ENCODE results near the gene POP7. TPM values are rescaled to one million over a fixed set of nuclear protein-coding genes. Genes with fewer than 3 reads are reported as not detected.

Gene POP7
- total RNA-seq, 1 donor from 2014 or later: 77.3 TPM

GRCh38 chr7:100735730-100736129, 29.8 kb downstream of the POP7 start:
- no peaks in the 10 kb centered on the region for H3K36me3 Mint-ChIP-seq (ENCODE audit: low read depth)
- no peak overlapping the region for H3K27ac Mint-ChIP-seq
- no peak for DNase-seq
- intact Hi-C loops (cut with micrococcal nuclease): no loop called here
- H3K4me1 Mint-ChIP-seq: peaks cover 2% of the 10 kb centered on the region
- H3K27me3 Mint-ChIP-seq: peaks cover 5% of the 10 kb centered on the region
- H3K9me3 Mint-ChIP-seq: no peaks in the 10 kb centered on the region
- H3K4me3 Mint-ChIP-seq: no peak overlapping the region

DNA sequence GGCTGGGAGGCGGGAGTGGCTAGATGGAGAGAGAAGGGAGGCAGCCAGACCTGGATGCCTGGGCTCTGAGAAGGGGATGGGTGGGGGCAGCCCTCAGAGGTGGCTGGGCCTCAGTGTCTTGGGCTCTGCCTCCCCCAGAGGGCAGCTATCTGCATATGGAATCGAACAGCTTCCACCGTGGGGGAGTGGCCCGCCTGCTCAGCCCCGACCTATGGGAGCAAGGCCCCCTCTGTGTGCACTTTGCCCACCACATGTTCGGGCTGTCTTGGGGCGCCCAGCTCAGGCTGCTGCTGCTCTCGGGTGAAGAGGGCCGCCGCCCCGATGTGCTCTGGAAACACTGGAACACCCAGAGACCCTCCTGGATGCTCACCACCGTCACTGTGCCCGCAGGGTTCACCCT, 30.8 kb downstream of the POP7 start:
- Mint-ChIP-seq H3K27me3 (peaks cover 5% of the 10 kb centered on the region), H3K27ac (no peak overlapping the region), H3K4me3 (no peak overlapping the region), H3K9me3 (no peaks in the 10 kb centered on the region), H3K36me3 (ENCODE audit: low read depth) (no peaks in the 10 kb centered on the region), H3K4me1 (peaks cover 2% of the 10 kb centered on the region)
- DNase-seq: no peak
- intact Hi-C loops (cut with micrococcal nuclease): no loop called here

- Mint-ChIP-seq H3K36me3 (ENCODE audit: low read depth) (no peaks in the 10 kb centered on the region), H3K27me3 (peaks cover 5% of the 10 kb centered on the region), H3K27ac (no peak overlapping the region), H3K4me3 (no peak overlapping the region), H3K9me3 (no peaks in the 10 kb centered on the region), H3K4me1 (peaks cover 1% of the 10 kb centered on the region)
- DNase-seq: no peak
- intact Hi-C loops (cut with micrococcal nuclease): no loop called here
Measured at GRCh38 chr7:100739934-100740333, 34.0 kb downstream of the POP7 start.

DNA sequence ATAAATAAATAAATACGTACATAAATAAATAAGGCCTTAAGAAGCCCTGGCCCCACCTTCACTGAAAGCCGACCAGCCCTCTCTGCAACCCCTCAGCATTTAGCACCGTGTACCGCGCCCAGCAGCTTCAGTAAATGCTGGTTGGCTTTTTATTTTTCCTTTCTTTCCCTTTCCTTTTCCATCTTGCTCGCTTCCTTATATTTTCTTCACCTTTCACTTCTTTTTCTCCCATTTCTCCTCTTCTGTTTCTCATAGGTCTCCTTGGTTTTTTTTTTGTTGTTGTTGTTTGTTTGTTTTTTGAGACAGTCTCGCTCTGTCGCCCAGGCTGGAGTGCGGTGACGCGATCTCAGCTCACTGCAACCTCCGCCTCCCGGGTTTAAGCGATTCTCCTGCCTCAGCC, 38.7 kb downstream of the POP7 start:
- no peak for DNase-seq
- Mint-ChIP-seq H3K4me3 (no peak overlapping the region), H3K4me1 (peaks cover 5% of the 10 kb centered on the region), H3K36me3 (ENCODE audit: low read depth) (no peaks in the 10 kb centered on the region), H3K27me3 (peaks cover 18% of the 10 kb centered on the region), H3K9me3 (no peaks in the 10 kb centered on the region), H3K27ac (no peak overlapping the region)
- intact Hi-C loops (cut with micrococcal nuclease): no loop called here

- intact Hi-C loops (cut with micrococcal nuclease): no loop called here
- no peaks in the 10 kb centered on the region for H3K36me3 Mint-ChIP-seq (ENCODE audit: low read depth)
- DNase-seq: peak; percentile 77
- H3K9me3 Mint-ChIP-seq: no peaks in the 10 kb centered on the region
- peaks cover 18% of the 10 kb centered on the region for H3K27me3 Mint-ChIP-seq
- no peak overlapping the region for H3K27ac Mint-ChIP-seq
- H3K4me1 Mint-ChIP-seq: peaks cover 5% of the 10 kb centered on the region
- H3K4me3 Mint-ChIP-seq: peak overlapping the region; percentile 81
Measured at GRCh38 chr7:100745184-100745583, 39.3 kb downstream of the POP7 start.

DNA sequence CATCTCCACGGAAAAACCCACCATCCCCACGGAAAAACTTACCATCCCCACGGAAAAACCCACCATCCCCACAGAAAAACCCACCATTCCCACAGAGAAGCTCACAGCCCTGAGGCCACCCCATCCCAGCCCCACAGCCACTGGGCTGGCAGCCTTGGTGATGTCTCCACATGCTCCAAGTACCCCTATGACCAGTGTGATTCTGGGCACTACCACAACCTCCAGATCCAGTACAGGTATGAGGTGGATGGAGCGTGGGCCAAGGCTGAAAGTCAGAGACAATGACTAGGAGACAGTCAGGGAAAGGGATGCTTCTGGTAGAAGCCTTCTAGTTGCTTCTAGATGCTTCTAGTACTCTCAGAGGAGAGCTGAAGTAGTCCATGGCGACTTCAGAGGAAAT, 47.1 kb downstream of the POP7 start:
- intact Hi-C loops (cut with micrococcal nuclease): no loop called here
- H3K4me1 Mint-ChIP-seq: no peaks in the 10 kb centered on the region
- peaks cover 11% of the 10 kb centered on the region for H3K27me3 Mint-ChIP-seq
- H3K27ac Mint-ChIP-seq: no peak overlapping the region
- DNase-seq: no peak
- H3K9me3 Mint-ChIP-seq: no peaks in the 10 kb centered on the region
- H3K4me3 Mint-ChIP-seq: no peak overlapping the region
- no peaks in the 10 kb centered on the region for H3K36me3 Mint-ChIP-seq (ENCODE audit: low read depth)

DNA sequence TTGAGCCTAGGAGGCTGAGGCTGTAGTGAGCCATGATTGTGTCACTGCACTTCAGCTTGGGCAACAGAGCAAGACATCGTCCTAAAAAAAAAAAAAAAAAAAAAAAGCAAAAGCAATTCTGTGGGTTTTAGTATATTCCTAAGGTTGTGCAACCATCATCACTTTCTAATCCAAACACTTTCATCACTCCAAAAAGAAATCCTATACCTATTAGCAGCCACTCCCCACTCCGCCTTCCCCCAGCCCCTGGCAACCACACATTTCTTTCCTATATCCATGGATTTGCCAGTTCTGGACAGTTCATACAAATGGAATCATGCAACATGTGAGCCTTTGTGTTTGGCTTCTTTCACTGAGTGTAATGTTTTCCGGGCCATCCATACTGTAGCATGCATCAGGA, 47.8 kb downstream of the POP7 start:
- no peak overlapping the region for H3K4me3 Mint-ChIP-seq
- H3K9me3 Mint-ChIP-seq: no peaks in the 10 kb centered on the region
- intact Hi-C loops (cut with micrococcal nuclease): no loop called here
- peaks cover 11% of the 10 kb centered on the region for H3K27me3 Mint-ChIP-seq
- H3K4me1 Mint-ChIP-seq: no peaks in the 10 kb centered on the region
- DNase-seq: no peak
- no peaks in the 10 kb centered on the region for H3K36me3 Mint-ChIP-seq (ENCODE audit: low read depth)
- H3K27ac Mint-ChIP-seq: no peak overlapping the region

Other genes starting within 250 kb of the POP7 start
- gene SPACDR, start 241.9 kb upstream of the POP7 start, total RNA-seq: 2.7 and 2.9 TPM in 2 replicates
- gene TSC22D4, start 226.9 kb upstream of the POP7 start, total RNA-seq: 113 and 121 TPM in 2 replicates
- gene NYAP1, start 222.2 kb upstream of the POP7 start, total RNA-seq: 0.17 and 0.49 TPM in 2 replicates
- gene AGFG2, start 166.9 kb upstream of the POP7 start, total RNA-seq: 112 and 114 TPM in 2 replicates
- 9.2 and 11.3 TPM in 2 replicates for gene SAP25, start 132.2 kb upstream of the POP7 start, total RNA-seq
- gene LRCH4, start 120.0 kb upstream of the POP7 start, total RNA-seq: 86.0 and 89.2 TPM in 2 replicates
- 0.38 and 0.42 TPM in 2 replicates for gene FBXO24, start 119.8 kb upstream of the POP7 start, total RNA-seq
- 4.8 and 5.0 TPM in 2 replicates for gene PCOLCE, start 103.8 kb upstream of the POP7 start, total RNA-seq
- gene MOSPD3, start 93.6 kb upstream of the POP7 start, total RNA-seq: 11.3 and 12.1 TPM in 2 replicates
- 20.7 and 21.2 TPM in 2 replicates for gene TFR2, start 64.6 kb upstream of the POP7 start, total RNA-seq
- not detected in 2 replicates for gene ACTL6B, start 49.7 kb upstream of the POP7 start, total RNA-seq
- 205 and 211 TPM in 2 replicates for gene GNB2, start 32.4 kb upstream of the POP7 start, total RNA-seq
- 48.8 and 52.2 TPM in 2 replicates for gene GIGYF1, start 11.9 kb upstream of the POP7 start, total RNA-seq
- 0.40 TPM in 1 of 2 replicates, not detected in the other for gene EPO, start 14.3 kb downstream of the POP7 start, total RNA-seq
- gene ZAN, start 27.5 kb downstream of the POP7 start, total RNA-seq: not detected in 2 replicates
- gene EPHB4, start 121.4 kb downstream of the POP7 start, total RNA-seq: 2.7 and 3.0 TPM in 2 replicates
- gene SLC12A9, start 146.6 kb downstream of the POP7 start, total RNA-seq: 37.3 and 41.2 TPM in 2 replicates
- 42.7 and 47.6 TPM in 2 replicates for gene TRIP6, start 161.3 kb downstream of the POP7 start, total RNA-seq
- gene SRRT, start 169.0 kb downstream of the POP7 start, total RNA-seq: 300 and 318 TPM in 2 replicates
- gene UFSP1, start 183.6 kb downstream of the POP7 start, total RNA-seq: 4.5 TPM in 2 replicates
- not detected in 2 replicates for gene ACHE, start 189.8 kb downstream of the POP7 start, total RNA-seq
- not detected in 2 replicates for gene MUC3A, start 243.4 kb downstream of the POP7 start, total RNA-seq

Measured in activated CD4-positive, alpha-beta T cell treated with anti-CD3 and anti-CD28 coated beads, Interleukin-2, amount 10 ng/mL, durations not matched to agents 24 days and 14 days (primary cell).